Stomach (tissue), 9 donors: Measurements from ENCODE around the gene CIBAR2. TPM values are rescaled to one million over a fixed set of nuclear protein-coding genes. Genes with fewer than 3 reads are reported as not detected.

Experiments used
- DNase-seq, 2 donors: peaks; one replicate each; pipeline versions ENCODE4 v3.0.0 to v3.0.0-alpha.2; 2013 to 2019
- H3K27ac ChIP-seq, 5 donors: fragments of 200-600 bp in 4 of 5; sonication (generic) in 4 of 5; one replicate each; pipeline ENCODE4 v1.5.1; 2013 to 2019; ENCODE audit warnings: mild to moderate bottlenecking in 1 of 5, moderate library complexity in 1 of 5
- H3K27me3 ChIP-seq, 3 donors: fragments of 200-600 bp; sonication (generic); one replicate each; pipeline ENCODE4 v1.5.1; 2017 to 2019; ENCODE audit warnings: mixed run types in 1 of 3
- H3K36me3 ChIP-seq, 4 donors: fragments of 200-600 bp; sonication (generic); 1 replicate in 3 of 4; 2 replicates in 1 of 4; pipeline ENCODE4 v1.5.1; 2016 to 2019
- H3K4me1 ChIP-seq, 4 donors: fragments of 200-600 bp; sonication (generic); one replicate each; pipeline ENCODE4 v1.5.1; 2016 to 2019
- H3K4me3 ChIP-seq, 4 donors: fragments of 200-600 bp; sonication (generic) in 3 of 4; one replicate each; pipeline ENCODE4 v1.5.1; 2016 to 2019; ENCODE audit warnings: mild to moderate bottlenecking in 1 of 4
- H3K9me3 ChIP-seq, 4 donors: fragments of 200-600 bp; sonication (generic); one replicate each; pipeline ENCODE4 v1.5.1; 2016 to 2019
- EP300 ChIP-seq: sonication (generic); formaldehyde crosslinking; IDR thresholded peaks from one replicate; pipeline ENCODE4 v1.6.1; 2017; ENCODE audit warnings: antibody characterized with exemption
- POLR2A ChIP-seq, 4 donors: fragments of 450-650 bp; IDR thresholded peaks; one replicate each; pipeline ENCODE4 v1.6.1; 2016; ENCODE audit warnings: antibody characterized with exemption in 4 of 4, control low read depth in 2 of 4, mild to moderate bottlenecking in 1 of 4, moderate library complexity in 1 of 4
- POLR2AphosphoS5 ChIP-seq, 3 donors: sonication (generic); formaldehyde crosslinking; IDR thresholded peaks; one replicate each; pipeline ENCODE4 v1.6.1; 2016; ENCODE audit warnings: antibody characterized with exemption in 3 of 3
- WGBS, 5 donors: extraction: QIAGEN DNeasy Blood & Tissue Kit in 3 of 5; methylation state at CpG; one replicate each; pipeline versions ENCODE4 v1.1.5 to v1.1.7; 2013 to 2018; 5-methylcytosine and 5-hydroxymethylcytosine counted together
- intact Hi-C: fragments of 100-400 bp; cut with DNase I; formaldehyde crosslinking; loops from one replicate; pipeline ENCODE4 v1.15.1; 2023; ENCODE audit warnings: low total_unique reads
- polyA plus RNA-seq, 3 donors: library from polyadenylated mRNA; stranded (reverse); fragments of 200-250 nt; gene quantifications; one replicate each; pipeline ENCODE4 v1.2.3, GENCODE V29; 2013
- total RNA-seq, 5 donors: library from RNA; depleted of rRNA; stranded (reverse); fragments of >200 nt; gene quantifications; one replicate each; pipeline versions ENCODE4 v1.1.0 to v1.2.3, GENCODE V29; 2014 to 2016
- TF ChIP-seq, protein P1 (sequence below), 7 experiments: fragments of 450-650 bp in 4 of 7; fragments of 200-600 bp in 3 of 7; sonication (generic) in 3 of 7; IDR thresholded peaks; one replicate each; pipeline ENCODE4 v1.5.1; 2016 to 2019; ENCODE audit warnings: antibody characterized with exemption in 7 of 7, control low read depth in 2 of 7, mild to moderate bottlenecking in 1 of 7
- donor health status: healthy with polysubstance abuse.
- donor health status: Bipolar disorder and iron deficiency.
- donor health status: healthy.

Gene CIBAR2
- total and polyA plus RNA-seq, 8 donors: 1.5 to 54.0 TPM; not detected in 6

DNA sequence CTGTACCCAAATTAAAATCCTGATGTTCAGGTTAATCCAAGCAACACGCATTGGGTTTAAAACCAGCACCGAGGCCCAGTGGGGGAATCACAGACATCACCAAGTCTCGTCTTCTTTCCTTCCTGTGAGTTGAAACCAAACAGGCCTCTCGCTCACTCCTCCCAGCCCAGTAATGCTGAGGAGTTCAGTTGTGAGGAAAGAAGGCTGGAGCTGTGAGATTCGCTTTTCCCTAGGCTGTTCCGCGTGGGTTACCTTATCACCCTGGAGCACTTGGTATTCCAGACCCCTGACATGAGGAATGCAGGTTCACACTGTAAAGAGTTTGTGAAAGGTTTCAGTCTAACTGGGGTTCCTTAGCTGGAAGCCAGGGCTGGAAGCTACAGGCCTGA is 20.8 kb downstream of the CIBAR2 start:
- TF ChIP-seq POLR2AphosphoS5 (IDR thresholded peaks at IDR 0.05) (no peak), EP300 (no peak), POLR2A (IDR thresholded peaks at IDR 0.05) (no peak)
- TF ChIP-seq, protein P1, sequence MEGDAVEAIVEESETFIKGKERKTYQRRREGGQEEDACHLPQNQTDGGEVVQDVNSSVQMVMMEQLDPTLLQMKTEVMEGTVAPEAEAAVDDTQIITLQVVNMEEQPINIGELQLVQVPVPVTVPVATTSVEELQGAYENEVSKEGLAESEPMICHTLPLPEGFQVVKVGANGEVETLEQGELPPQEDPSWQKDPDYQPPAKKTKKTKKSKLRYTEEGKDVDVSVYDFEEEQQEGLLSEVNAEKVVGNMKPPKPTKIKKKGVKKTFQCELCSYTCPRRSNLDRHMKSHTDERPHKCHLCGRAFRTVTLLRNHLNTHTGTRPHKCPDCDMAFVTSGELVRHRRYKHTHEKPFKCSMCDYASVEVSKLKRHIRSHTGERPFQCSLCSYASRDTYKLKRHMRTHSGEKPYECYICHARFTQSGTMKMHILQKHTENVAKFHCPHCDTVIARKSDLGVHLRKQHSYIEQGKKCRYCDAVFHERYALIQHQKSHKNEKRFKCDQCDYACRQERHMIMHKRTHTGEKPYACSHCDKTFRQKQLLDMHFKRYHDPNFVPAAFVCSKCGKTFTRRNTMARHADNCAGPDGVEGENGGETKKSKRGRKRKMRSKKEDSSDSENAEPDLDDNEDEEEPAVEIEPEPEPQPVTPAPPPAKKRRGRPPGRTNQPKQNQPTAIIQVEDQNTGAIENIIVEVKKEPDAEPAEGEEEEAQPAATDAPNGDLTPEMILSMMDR (IDR thresholded peaks at IDR 0.05): no peak
- Histone ChIP-seq H3K4me3 (no peak overlapping the region), H3K4me1 (peaks cover 6 to 32% (median 16%) of the 10 kb centered on the region in 4 donors), H3K27ac (no peak overlapping the region), H3K27me3 (peaks cover 0 to 10% (median 3%) of the 10 kb centered on the region in 3 donors), H3K36me3 (peaks cover 12 to 37% (median 35%) of the 10 kb centered on the region in 4 donors), H3K9me3 (no peaks in the 10 kb centered on the region)
- no peak for DNase-seq
- WGBS, 5 donors: 86 to 93% (median 90%) methylated on average over 7 of the region's 7 CpGs
- intact Hi-C loops: no loop called here

DNA sequence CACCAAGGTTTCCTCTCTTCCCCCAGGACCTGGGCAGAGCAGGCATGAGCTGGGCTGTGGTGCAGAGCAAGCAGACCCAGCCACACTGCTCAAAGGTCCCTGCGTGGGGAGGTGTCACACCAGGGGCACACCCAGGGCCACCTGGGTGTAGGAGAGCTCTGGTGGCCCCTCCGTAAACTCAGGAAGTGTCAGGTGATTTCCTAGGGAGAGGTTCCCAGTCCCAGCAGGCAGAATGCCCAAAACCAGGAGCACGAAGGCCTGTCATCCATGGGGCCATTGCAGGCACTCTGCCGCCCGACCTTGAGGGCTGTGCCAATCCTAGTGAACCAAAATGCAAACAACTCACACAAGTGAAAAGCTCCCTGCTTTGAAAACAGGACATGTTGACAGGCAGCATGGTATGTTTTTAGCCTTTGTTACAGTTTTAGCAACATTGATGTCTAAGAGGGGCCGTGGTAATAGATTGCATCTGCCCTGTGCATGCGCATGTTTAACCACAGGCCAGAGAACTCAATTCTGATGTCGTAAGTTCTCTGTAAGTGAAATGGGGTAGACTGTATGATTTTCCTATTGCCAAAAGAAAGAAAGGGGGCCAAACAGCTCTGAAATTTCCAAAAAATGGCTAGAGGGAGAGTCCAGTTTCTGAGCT is 21.3 kb downstream of the CIBAR2 start:
- Histone ChIP-seq H3K36me3 (peaks cover 12 to 41% (median 38%) of the 10 kb centered on the region in 4 donors), H3K27me3 (peaks cover 0 to 9% (median 3%) of the 10 kb centered on the region in 3 donors), H3K4me3 (no peak overlapping the region), H3K9me3 (no peaks in the 10 kb centered on the region), H3K4me1 (peaks cover 6 to 37% (median 18%) of the 10 kb centered on the region in 4 donors), H3K27ac (no peak overlapping the region)
- TF ChIP-seq POLR2AphosphoS5 (IDR thresholded peaks at IDR 0.05) (no peak), EP300 (no peak), POLR2A (IDR thresholded peaks at IDR 0.05) (no peak)
- TF ChIP-seq, protein P1 (IDR thresholded peaks at IDR 0.05): no peak
- 56 to 70% (median 60%) methylated on average over 8 of the region's 8 CpGs for WGBS, 5 donors
- DNase-seq: peak in 1 of 2 donors; percentile 41
- intact Hi-C loops: no loop called here

DNA sequence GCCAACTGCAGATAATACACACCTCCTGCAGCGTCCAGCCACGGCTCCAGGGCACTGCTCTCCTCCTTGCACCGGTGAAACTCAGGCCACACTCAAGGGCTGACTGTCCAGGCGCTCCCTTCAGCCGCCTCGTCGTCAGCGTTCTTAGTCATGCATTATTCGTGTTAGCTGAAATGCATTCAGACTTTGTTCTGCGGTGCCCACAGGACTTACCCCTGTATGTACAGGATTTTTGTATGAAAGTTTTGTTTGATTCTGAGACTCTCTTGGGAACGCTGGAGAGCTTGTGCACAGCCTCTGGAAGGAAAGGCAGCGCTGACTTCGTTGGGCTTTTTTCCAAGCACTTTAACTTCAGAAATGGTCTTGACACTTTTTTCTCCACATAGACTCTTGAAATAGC is 22.1 kb downstream of the CIBAR2 start:
- H3K36me3 ChIP-seq: peaks cover 12 to 47% (median 41%) of the 10 kb centered on the region in 4 donors
- no peaks in the 10 kb centered on the region for H3K9me3 ChIP-seq
- H3K27me3 ChIP-seq: peaks cover 0 to 9% (median 3%) of the 10 kb centered on the region in 3 donors
- TF ChIP-seq EP300: no peak
- H3K27ac ChIP-seq: no peak overlapping the region
- H3K4me1 ChIP-seq: peaks cover 6 to 37% (median 18%) of the 10 kb centered on the region in 4 donors
- 66 to 88% (median 80%) methylated on average over 13 of the region's 13 CpGs for WGBS, 5 donors
- DNase-seq: no peak
- intact Hi-C loops: no loop called here
- H3K4me3 ChIP-seq: no peak overlapping the region

GRCh38 chr16:85089525-85089924 is 22.7 kb downstream of the CIBAR2 start:
- no peak for TF ChIP-seq EP300
- TF ChIP-seq POLR2AphosphoS5 (IDR thresholded peaks at IDR 0.05): no peak
- TF ChIP-seq, protein P1 (IDR thresholded peaks at IDR 0.05): no peak
- no peak for TF ChIP-seq POLR2A (IDR thresholded peaks at IDR 0.05)
- no peak overlapping the region for H3K27ac ChIP-seq
- intact Hi-C loops: no loop called here

More at GRCh38 chr16:85089525-85089924, 22.7 kb downstream of the CIBAR2 start:
- no peak overlapping the region for H3K4me3 ChIP-seq
- 73 to 77% (median 74%) methylated on average over 13 to 16 of the region's 16 CpGs for WGBS, 5 donors
- H3K9me3 ChIP-seq: no peaks in the 10 kb centered on the region
- peaks cover 6 to 37% (median 18%) of the 10 kb centered on the region in 4 donors for H3K4me1 ChIP-seq
- peaks cover 0 to 3% (median 0%) of the 10 kb centered on the region in 3 donors for H3K27me3 ChIP-seq
- H3K36me3 ChIP-seq: peaks cover 12 to 51% (median 41%) of the 10 kb centered on the region in 4 donors
- no peak for DNase-seq
